Neural cell (in vitro differentiated cells): ENCODE measurements around the gene CHCHD5.

Experiments
- CTCF ChIP-seq: fragments of 450-650 bp; IDR thresholded peaks from 2 replicates; pipeline ENCODE4 v1.5.1; 2014; ENCODE audit warnings: antibody characterized with exemption, mild to moderate bottlenecking, moderate library complexity; ENCODE audit not compliant: poor library complexity, severe bottlenecking
- EP300 ChIP-seq: fragments of 450-650 bp; conservative IDR thresholded peaks from 2 replicates; pipeline ENCODE4 v1.6.1; 2014; ENCODE audit warnings: antibody characterized with exemption, mild to moderate bottlenecking, moderate library complexity; ENCODE audit not compliant: poor library complexity, severe bottlenecking
- EZH2 ChIP-seq: fragments of 200-600, 300-800 bp; shearing (Covaris generic), sonication (generic); IDR thresholded peaks from 2 replicates; pipeline ENCODE4 v1.6.1; 2014; ENCODE audit warnings: antibody characterized with exemption, low read length, borderline replicate concordance, mild to moderate bottlenecking; ENCODE audit not compliant: insufficient read depth, poor library complexity, severe bottlenecking
- POLR2AphosphoS5 ChIP-seq: IDR thresholded peaks from 2 replicates; pipeline ENCODE4 v1.6.1; 2012

- no peak for TF ChIP-seq EZH2
- no peak for TF ChIP-seq CTCF
- no peak for TF ChIP-seq EP300
- TF ChIP-seq POLR2AphosphoS5, result no peak
These were observed 45.9 kb downstream of the CHCHD5 start for GRCh38 chr2:112630268-112630667.
